B cell (primary cell): ENCODE measurements around the gene IRX4. TPM values are rescaled to one million over a fixed set of nuclear protein-coding genes. Genes with fewer than 3 reads are reported as not detected.

Source experiments
- ATAC-seq: fragments of 200-7000 bp; cut with Tn5 transposase; one replicate; pipeline ENCODE4 v1.10.0; 2021; ENCODE audit warnings: low read depth, mild to moderate bottlenecking, moderate number of reproducible peaks, moderate library complexity
- CTCF ChIA-PET: fragments of 350-600 bp; sonication (Branson Sonifier 250); formaldehyde crosslinking; loops from one replicate; lab custom pipeline; 2021; ENCODE audit warnings: antibody characterized with exemption, inconsistent platforms; lab: Charles Lee
- POLR2A ChIA-PET: fragments of 350-600 bp; sonication (Branson Sonifier 250); formaldehyde crosslinking; loops from one replicate; lab custom pipeline; 2021; ENCODE audit warnings: antibody characterized with exemption; lab: Charles Lee
- DNase-seq: peaks from one replicate; pipeline ENCODE4 v3.0.0; 2013
- H2AFZ ChIP-seq: 2 replicates; pipeline ENCODE4 v1.6.1; 2012; ENCODE audit warnings: mild to moderate bottlenecking, low read depth, low read length; ENCODE audit not compliant: insufficient read depth, poor library complexity, severe bottlenecking
- H3K27ac ChIP-seq, 2 donors: 1 replicate in 1 of 2; 2 replicates in 1 of 2; pipeline ENCODE4 v1.5.1; 2012 to 2013; ENCODE audit warnings: low read length in 2 of 2, mild to moderate bottlenecking in 2 of 2, moderate library complexity in 1 of 2
- H3K27me3 ChIP-seq, 4 experiments: fragments of 200-600 bp in 1 of 4; sonication (generic) in 1 of 4; replicated peaks in 1 of 4; 1 replicate in 2 of 4; 2 replicates in 2 of 4; pipeline versions ENCODE4 v1.6.1 to v1.7.0; 2013 to 2016; ENCODE audit warnings: low read length in 3 of 4, mild to moderate bottlenecking in 2 of 4, mixed read lengths in 1 of 4, moderate library complexity in 1 of 4; ENCODE audit not compliant: insufficient read depth in 4 of 4, control insufficient read depth in 3 of 4; ENCODE audit errors: control extremely low read depth in 1 of 4
- H3K36me3 ChIP-seq, 2 experiments: replicated peaks in 1 of 2; 1 replicate in 1 of 2; 2 replicates in 1 of 2; pipeline versions ENCODE4 v1.6.1 to v1.7.1; 2013; ENCODE audit warnings: low read length in 1 of 2; ENCODE audit not compliant: insufficient read depth in 2 of 2, control insufficient read depth in 1 of 2; ENCODE audit errors: control extremely low read depth in 1 of 2, extremely low read depth in 1 of 2
- H3K4me1 ChIP-seq, 2 donors: fragments of 200-600 bp in 1 of 2; sonication (generic) in 1 of 2; 1 replicate in 1 of 2; 2 replicates in 1 of 2; pipeline versions ENCODE4 v1.5.1 to v1.6.1; 2013 to 2017; ENCODE audit warnings: low read length in 2 of 2; ENCODE audit not compliant: control insufficient read depth in 2 of 2, insufficient read depth in 2 of 2
- H3K4me2 ChIP-seq: replicated peaks from 2 replicates; pipeline ENCODE3; 2012; ENCODE audit warnings: mild to moderate bottlenecking, low read depth, low read length; ENCODE audit not compliant: poor library complexity, severe bottlenecking
- H3K4me3 ChIP-seq, 5 experiments: fragments of 200-600 bp in 1 of 5; sonication (generic) in 1 of 5; 1 replicate in 3 of 5; 2 replicates in 2 of 5; pipeline versions ENCODE4 v1.5.1 to v1.7.0; 2011 to 2016; ENCODE audit warnings: low read length in 4 of 5, mild to moderate bottlenecking in 4 of 5, low read depth in 2 of 5, control low read depth in 1 of 5, moderate library complexity in 1 of 5; ENCODE audit not compliant: insufficient read depth in 1 of 5; ENCODE audit errors: control extremely low read depth in 1 of 5, extremely low read depth in 1 of 5
- H3K79me2 ChIP-seq: fragments of 200-600 bp; sonication (generic); one replicate; pipeline ENCODE4 v1.6.0; 2016; ENCODE audit warnings: low read length; ENCODE audit not compliant: control insufficient read depth, insufficient read depth
- H3K9ac ChIP-seq: fragments of 200-600 bp; sonication (generic); 2 replicates; pipeline ENCODE4 v1.6.1; 2017; ENCODE audit warnings: mild to moderate bottlenecking, low read length, moderate library complexity
- H3K9me3 ChIP-seq, 3 donors: one replicate each; pipeline versions ENCODE4 v1.6.1 to v1.7.1; 2013; ENCODE audit warnings: low read length in 2 of 3; ENCODE audit not compliant: control insufficient read depth in 2 of 3, insufficient read depth in 1 of 3; ENCODE audit errors: control extremely low read depth in 1 of 3
- H4K20me1 ChIP-seq: 2 replicates; pipeline ENCODE4 v1.6.0; 2012; ENCODE audit warnings: mild to moderate bottlenecking, low read length; ENCODE audit not compliant: insufficient read depth, control insufficient read depth, poor library complexity, severe bottlenecking
- H3K27ac Mint-ChIP-seq: one replicate; pipeline ENCODE4 v1.8.0; 2021; ENCODE audit warnings: mixed read lengths
- H3K27me3 Mint-ChIP-seq: one replicate; pipeline ENCODE4 v1.8.0; 2021; ENCODE audit warnings: mixed read lengths
- H3K4me1 Mint-ChIP-seq: one replicate; pipeline ENCODE4 v1.8.0; 2021; ENCODE audit warnings: mixed read lengths
- H3K4me3 Mint-ChIP-seq: one replicate; pipeline ENCODE4 v1.8.0; 2021; ENCODE audit warnings: mixed read lengths
- H3K9me3 Mint-ChIP-seq: one replicate; pipeline ENCODE4 v1.8.0; 2022; ENCODE audit warnings: mixed read lengths; ENCODE audit not compliant: insufficient read depth
- CTCF ChIP-seq: fragments of 200-600 bp; IDR thresholded peaks from one replicate; pipeline ENCODE4 v1.8.0; 2022; ENCODE audit warnings: antibody characterized with exemption, mild to moderate bottlenecking
- EZH2 ChIP-seq: IDR thresholded peaks from 2 replicates; pipeline ENCODE4 v1.6.1; 2012; ENCODE audit warnings: borderline replicate concordance, low read depth, mild to moderate bottlenecking, moderate library complexity, low read length; ENCODE audit not compliant: insufficient read depth, poor library complexity, severe bottlenecking
- WGBS: methylation state at CpG from one replicate; pipeline ENCODE4 v1.1.5; 2013; ENCODE audit warnings: missing lambda C conversion rate; ENCODE audit not compliant: insufficient coverage; 5-methylcytosine and 5-hydroxymethylcytosine counted together
- intact Hi-C: fragments of 100-400 bp; cut with micrococcal nuclease; formaldehyde crosslinking; loops from one replicate; pipeline ENCODE4 v1.10.0; 2022
- polyA plus RNA-seq: library from polyadenylated mRNA; depleted of rRNA; stranded (reverse); fragments of >200 nt; gene quantifications from 2 replicates; pipeline ENCODE4 v1.2.3, GENCODE V29; 2012
- total RNA-seq, 2 donors: library from RNA; stranded (reverse); fragments of 120-200 nt in 1 of 2; gene quantifications; 1 replicate in 1 of 2; 2 replicates in 1 of 2; pipeline versions ENCODE4 v1.2.3 to v1.2.4, GENCODE V29; 2013 to 2022

The IRX4 gene
- total and polyA plus RNA-seq, 2 donors (not counting 1 experiment from before 2014, with no cell fraction given): not detected

GRCh38 chr5:1867815-1868143 lies 14.9 kb downstream of the IRX4 start:
- no peak overlapping the region for H3K4me3 Mint-ChIP-seq
- Histone ChIP-seq H3K79me2 (no peaks in the 10 kb centered on the region), H3K4me1 (no peaks in the 10 kb centered on the region), H3K9ac (no peak overlapping the region), H4K20me1 (no peaks in the 10 kb centered on the region), H2AFZ (no peak overlapping the region), H3K9me3 (peaks cover 0 to 13% (median 0%) of the 10 kb centered on the region in 3 donors), H3K27me3 (peaks cover 0 to 38% (median 7%) of the 10 kb centered on the region in 4 experiments), H3K36me3 (no peaks in the 10 kb centered on the region), H3K4me3 (no peak overlapping the region), H3K4me2 (no peak overlapping the region), H3K27ac (no peak overlapping the region)
- CTCF ChIA-PET: no interaction called here
- ATAC-seq (no peak), DNase-seq (no peak)
- no peaks in the 10 kb centered on the region for H3K9me3 Mint-ChIP-seq
- H3K27me3 Mint-ChIP-seq: peaks cover 38% of the 10 kb centered on the region
- H3K27ac Mint-ChIP-seq: no peak overlapping the region
- no peaks in the 10 kb centered on the region for H3K4me1 Mint-ChIP-seq
- intact Hi-C loops: no loop called here
- POLR2A ChIA-PET: no interaction called here
- 24% methylated on average over 19 of the region's 20 CpGs for WGBS
- TF ChIP-seq CTCF: no peak
- TF ChIP-seq EZH2: no peak

GRCh38 chr5:1867114-1867814 lies 15.5 kb downstream of the IRX4 start:
- no peaks in the 10 kb centered on the region for H3K4me1 Mint-ChIP-seq
- Histone ChIP-seq H3K9me3 (peaks cover 0 to 13% (median 0%) of the 10 kb centered on the region in 3 donors), H3K4me3 (no peak overlapping the region), H3K4me2 (no peak overlapping the region), H3K79me2 (no peaks in the 10 kb centered on the region), H2AFZ (no peak overlapping the region), H3K27ac (no peak overlapping the region), H4K20me1 (no peaks in the 10 kb centered on the region), H3K9ac (no peak overlapping the region), H3K27me3 (peaks cover 0 to 35% (median 3%) of the 10 kb centered on the region in 4 experiments), H3K4me1 (no peaks in the 10 kb centered on the region), H3K36me3 (no peaks in the 10 kb centered on the region)
- intact Hi-C loops: no loop called here
- H3K9me3 Mint-ChIP-seq: no peaks in the 10 kb centered on the region
- no peak for ATAC-seq
- CTCF ChIA-PET: no interaction called here
- no peak overlapping the region for H3K4me3 Mint-ChIP-seq
- TF ChIP-seq EZH2: no peak
- TF ChIP-seq CTCF: no peak
- H3K27me3 Mint-ChIP-seq: peaks cover 36% of the 10 kb centered on the region
- POLR2A ChIA-PET: no interaction called here
- no peak for DNase-seq
- no peak overlapping the region for H3K27ac Mint-ChIP-seq
- 19% methylated on average over 8 of the region's 8 CpGs for WGBS
